Measurements from ENCODE around the gene SSX2IP. TPM values are rescaled to one million over a fixed set of nuclear protein-coding genes. Genes with fewer than 3 reads are reported as not detected.

The SSX2IP gene
- total and polyA plus RNA-seq, 4 donors, result 3.7 to 21.8 (median 6.4) TPM

DNA sequence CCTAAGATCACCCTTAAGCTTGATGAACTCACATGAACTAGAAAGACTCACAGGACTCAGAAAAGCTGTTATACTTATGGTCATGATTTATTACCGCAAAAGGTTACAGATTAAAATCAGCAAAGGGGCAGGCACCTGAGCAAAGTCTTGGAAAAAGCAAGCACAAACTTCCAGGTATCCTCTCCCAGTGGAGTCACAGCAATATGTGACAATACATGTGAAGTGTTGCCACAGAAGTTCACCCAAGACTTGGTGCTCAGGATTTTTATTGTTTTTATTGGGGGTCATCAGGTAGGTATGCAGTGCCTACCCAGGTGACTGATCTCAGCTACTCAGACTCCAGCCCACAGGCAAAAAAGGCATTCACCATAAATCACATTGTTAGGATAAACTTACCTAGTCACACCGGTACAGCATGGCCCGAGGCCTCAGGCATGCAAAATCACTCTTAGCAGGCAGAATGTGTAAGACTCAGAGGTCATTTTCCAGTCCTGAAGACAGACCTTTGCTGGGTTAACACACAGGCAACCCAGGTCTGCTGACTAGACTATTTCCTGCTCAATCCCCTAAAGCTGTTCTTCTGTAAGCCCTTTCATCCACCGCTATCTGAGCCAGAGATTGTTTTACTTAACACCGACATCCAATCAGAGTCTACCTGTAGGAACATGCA is 55.6 kb downstream of the SSX2IP start:
- 76% methylated on average over 5 of the region's 5 CpGs for WGBS
- Histone ChIP-seq H3K27me3 (ENCODE audit: control insufficient read depth in 4 of 4, insufficient read depth in 4 of 4, low read length in 3 of 4) (no peaks in the 10 kb centered on the region), H3K36me3 (ENCODE audit: control insufficient read depth in 4 of 4, insufficient read depth in 3 of 4, low read depth in 1 of 4, low read length in 3 of 4) (no peaks in the 10 kb centered on the region), H3K4me3 (ENCODE audit: low read depth in 1 of 3, low read length in 3 of 3) (no peak overlapping the region), H3K4me1 (ENCODE audit: control insufficient read depth in 4 of 4, insufficient read depth in 4 of 4, low read length in 3 of 4) (no peaks in the 10 kb centered on the region), H3K9ac (ENCODE audit: low read depth in 1 of 2, low read length in 2 of 2) (no peak overlapping the region), H3K9me3 (ENCODE audit: control insufficient read depth in 4 of 4, low read length in 3 of 4) (peaks cover 0 to 3% (median 0%) of the 10 kb centered on the region in 4 donors), H3K27ac (ENCODE audit: low read depth in 1 of 2, low read length in 2 of 2) (no peak overlapping the region)
- no peak for DNase-seq (ENCODE audit: low spot score)
- TF ChIP-seq HNF4G (IDR thresholded peaks at IDR 0.05) (no peak), JUND (IDR thresholded peaks at IDR 0.05) (no peak), SP1 (IDR thresholded peaks at IDR 0.05) (no peak), EGR1 (IDR thresholded peaks at IDR 0.05; ENCODE audit: low read depth in 2 of 2) (no peak), TAF1 (conservative IDR thresholded peaks at IDR 0.05) (no peak), HNF4A (conservative IDR thresholded peaks at IDR 0.05) (no peak), FOXA2 (IDR thresholded peaks at IDR 0.05) (no peak), YY1 (IDR thresholded peaks at IDR 0.05) (no peak), GABPA (IDR thresholded peaks at IDR 0.05 in 1 of 2, conservative IDR thresholded peaks at IDR 0.05 in 1 of 2) (no peak), NR2F2 (IDR thresholded peaks at IDR 0.05) (no peak), FOXA1 (IDR thresholded peaks at IDR 0.05) (no peak)
- TF ChIP-seq, protein P1, sequence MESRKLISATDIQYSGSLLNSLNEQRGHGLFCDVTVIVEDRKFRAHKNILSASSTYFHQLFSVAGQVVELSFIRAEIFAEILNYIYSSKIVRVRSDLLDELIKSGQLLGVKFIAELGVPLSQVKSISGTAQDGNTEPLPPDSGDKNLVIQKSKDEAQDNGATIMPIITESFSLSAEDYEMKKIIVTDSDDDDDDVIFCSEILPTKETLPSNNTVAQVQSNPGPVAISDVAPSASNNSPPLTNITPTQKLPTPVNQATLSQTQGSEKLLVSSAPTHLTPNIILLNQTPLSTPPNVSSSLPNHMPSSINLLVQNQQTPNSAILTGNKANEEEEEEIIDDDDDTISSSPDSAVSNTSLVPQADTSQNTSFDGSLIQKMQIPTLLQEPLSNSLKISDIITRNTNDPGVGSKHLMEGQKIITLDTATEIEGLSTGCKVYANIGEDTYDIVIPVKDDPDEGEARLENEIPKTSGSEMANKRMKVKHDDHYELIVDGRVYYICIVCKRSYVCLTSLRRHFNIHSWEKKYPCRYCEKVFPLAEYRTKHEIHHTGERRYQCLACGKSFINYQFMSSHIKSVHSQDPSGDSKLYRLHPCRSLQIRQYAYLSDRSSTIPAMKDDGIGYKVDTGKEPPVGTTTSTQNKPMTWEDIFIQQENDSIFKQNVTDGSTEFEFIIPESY (IDR thresholded peaks at IDR 0.05), result no peak

DNA sequence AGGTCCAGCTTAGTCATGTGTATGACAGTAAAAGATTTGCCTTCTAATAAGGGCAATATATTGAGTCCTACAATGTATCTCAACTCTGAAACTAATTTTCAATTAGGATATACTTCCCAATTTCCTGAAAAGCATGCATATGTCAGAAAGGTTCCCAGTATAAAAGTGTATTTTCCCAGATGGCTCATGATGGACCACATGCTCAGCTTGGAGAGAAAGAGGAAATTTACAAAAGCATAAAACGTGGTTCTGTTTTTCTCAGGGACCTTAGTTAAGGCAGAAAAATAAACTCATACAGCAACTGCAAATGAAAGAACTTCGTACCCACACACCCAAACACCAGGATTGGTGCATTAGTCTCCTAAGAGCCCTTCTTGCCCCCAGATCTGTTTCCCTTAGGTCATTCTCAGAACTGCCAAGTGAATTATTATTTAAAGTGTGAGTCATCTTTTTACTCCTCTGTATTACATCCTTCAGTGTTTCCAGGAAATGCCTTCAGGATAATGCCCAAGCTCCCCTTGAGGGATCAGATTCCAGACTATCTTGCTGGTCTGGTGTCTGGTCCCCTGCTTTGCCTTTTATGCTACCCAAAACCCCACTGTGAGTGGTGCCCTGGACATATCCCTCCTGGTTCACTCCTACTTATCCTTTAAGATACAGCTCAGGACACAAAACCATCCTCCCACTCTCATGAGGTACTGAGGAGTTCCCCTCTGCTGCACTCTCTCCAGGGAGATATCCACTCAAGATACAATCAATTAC is 57.4 kb downstream of the SSX2IP start:
- no peaks in the 10 kb centered on the region for H3K27me3 ChIP-seq (ENCODE audit: control insufficient read depth in 4 of 4, insufficient read depth in 4 of 4, low read length in 3 of 4)
- no peak overlapping the region for H3K27ac ChIP-seq (ENCODE audit: low read depth in 1 of 2, low read length in 2 of 2)
- H3K9me3 ChIP-seq (ENCODE audit: control insufficient read depth in 4 of 4, low read length in 3 of 4), result peaks cover 0 to 3% (median 0%) of the 10 kb centered on the region in 4 donors
- H3K4me1 ChIP-seq (ENCODE audit: control insufficient read depth in 4 of 4, insufficient read depth in 4 of 4, low read length in 3 of 4), result no peaks in the 10 kb centered on the region
- TF ChIP-seq, protein P2, sequence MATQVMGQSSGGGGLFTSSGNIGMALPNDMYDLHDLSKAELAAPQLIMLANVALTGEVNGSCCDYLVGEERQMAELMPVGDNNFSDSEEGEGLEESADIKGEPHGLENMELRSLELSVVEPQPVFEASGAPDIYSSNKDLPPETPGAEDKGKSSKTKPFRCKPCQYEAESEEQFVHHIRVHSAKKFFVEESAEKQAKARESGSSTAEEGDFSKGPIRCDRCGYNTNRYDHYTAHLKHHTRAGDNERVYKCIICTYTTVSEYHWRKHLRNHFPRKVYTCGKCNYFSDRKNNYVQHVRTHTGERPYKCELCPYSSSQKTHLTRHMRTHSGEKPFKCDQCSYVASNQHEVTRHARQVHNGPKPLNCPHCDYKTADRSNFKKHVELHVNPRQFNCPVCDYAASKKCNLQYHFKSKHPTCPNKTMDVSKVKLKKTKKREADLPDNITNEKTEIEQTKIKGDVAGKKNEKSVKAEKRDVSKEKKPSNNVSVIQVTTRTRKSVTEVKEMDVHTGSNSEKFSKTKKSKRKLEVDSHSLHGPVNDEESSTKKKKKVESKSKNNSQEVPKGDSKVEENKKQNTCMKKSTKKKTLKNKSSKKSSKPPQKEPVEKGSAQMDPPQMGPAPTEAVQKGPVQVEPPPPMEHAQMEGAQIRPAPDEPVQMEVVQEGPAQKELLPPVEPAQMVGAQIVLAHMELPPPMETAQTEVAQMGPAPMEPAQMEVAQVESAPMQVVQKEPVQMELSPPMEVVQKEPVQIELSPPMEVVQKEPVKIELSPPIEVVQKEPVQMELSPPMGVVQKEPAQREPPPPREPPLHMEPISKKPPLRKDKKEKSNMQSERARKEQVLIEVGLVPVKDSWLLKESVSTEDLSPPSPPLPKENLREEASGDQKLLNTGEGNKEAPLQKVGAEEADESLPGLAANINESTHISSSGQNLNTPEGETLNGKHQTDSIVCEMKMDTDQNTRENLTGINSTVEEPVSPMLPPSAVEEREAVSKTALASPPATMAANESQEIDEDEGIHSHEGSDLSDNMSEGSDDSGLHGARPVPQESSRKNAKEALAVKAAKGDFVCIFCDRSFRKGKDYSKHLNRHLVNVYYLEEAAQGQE (IDR thresholded peaks at IDR 0.05), result no peak
- TF ChIP-seq HNF4A (conservative IDR thresholded peaks at IDR 0.05) (no peak), FOXA2 (IDR thresholded peaks at IDR 0.05) (no peak), YY1 (IDR thresholded peaks at IDR 0.05) (no peak), GABPA (IDR thresholded peaks at IDR 0.05 in 1 of 2, conservative IDR thresholded peaks at IDR 0.05 in 1 of 2) (no peak), RXRA (IDR thresholded peaks at IDR 0.05) (no peak), FOXA1 (IDR thresholded peaks at IDR 0.05) (no peak), TAF1 (conservative IDR thresholded peaks at IDR 0.05) (no peak)
- TF ChIP-seq, protein P3, sequence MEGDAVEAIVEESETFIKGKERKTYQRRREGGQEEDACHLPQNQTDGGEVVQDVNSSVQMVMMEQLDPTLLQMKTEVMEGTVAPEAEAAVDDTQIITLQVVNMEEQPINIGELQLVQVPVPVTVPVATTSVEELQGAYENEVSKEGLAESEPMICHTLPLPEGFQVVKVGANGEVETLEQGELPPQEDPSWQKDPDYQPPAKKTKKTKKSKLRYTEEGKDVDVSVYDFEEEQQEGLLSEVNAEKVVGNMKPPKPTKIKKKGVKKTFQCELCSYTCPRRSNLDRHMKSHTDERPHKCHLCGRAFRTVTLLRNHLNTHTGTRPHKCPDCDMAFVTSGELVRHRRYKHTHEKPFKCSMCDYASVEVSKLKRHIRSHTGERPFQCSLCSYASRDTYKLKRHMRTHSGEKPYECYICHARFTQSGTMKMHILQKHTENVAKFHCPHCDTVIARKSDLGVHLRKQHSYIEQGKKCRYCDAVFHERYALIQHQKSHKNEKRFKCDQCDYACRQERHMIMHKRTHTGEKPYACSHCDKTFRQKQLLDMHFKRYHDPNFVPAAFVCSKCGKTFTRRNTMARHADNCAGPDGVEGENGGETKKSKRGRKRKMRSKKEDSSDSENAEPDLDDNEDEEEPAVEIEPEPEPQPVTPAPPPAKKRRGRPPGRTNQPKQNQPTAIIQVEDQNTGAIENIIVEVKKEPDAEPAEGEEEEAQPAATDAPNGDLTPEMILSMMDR (IDR thresholded peaks at IDR 0.05; ENCODE audit: low read depth, low read length, missing input control), result no peak
- WGBS, result 68% methylated on average over 2 of the region's 2 CpGs
- DNase-seq (ENCODE audit: low spot score), result no peak
- no peak overlapping the region for H3K9ac ChIP-seq (ENCODE audit: low read depth in 1 of 2, low read length in 2 of 2)
- H3K4me3 ChIP-seq (ENCODE audit: low read depth in 1 of 3, low read length in 3 of 3), result no peak overlapping the region
- H3K36me3 ChIP-seq (ENCODE audit: control insufficient read depth in 4 of 4, insufficient read depth in 3 of 4, low read depth in 1 of 4, low read length in 3 of 4), result no peaks in the 10 kb centered on the region

All from liver (tissue), 9 donors.